CD4-positive, alpha-beta T cell (primary cell): ENCODE measurements around the gene INPP5F. TPM values are rescaled to one million over a fixed set of nuclear protein-coding genes. Genes with fewer than 3 reads are reported as not detected.

Experiments
- ATAC-seq: fragments of 200-7000 bp; cut with Tn5 transposase; one replicate; pipeline ENCODE4 v1.10.0; 2022; ENCODE audit warnings: mild to moderate bottlenecking; ENCODE audit not compliant: poor library complexity
- CTCF ChIA-PET: fragments of 350-600 bp; sonication (Branson Sonifier 250); formaldehyde crosslinking; loops from one replicate; lab custom pipeline; 2021; ENCODE audit warnings: antibody characterized with exemption, inconsistent platforms; lab: Charles Lee
- POLR2A ChIA-PET: fragments of 350-600 bp; sonication (Branson Sonifier 250); formaldehyde crosslinking; loops from one replicate; lab custom pipeline; 2021; ENCODE audit warnings: antibody characterized with exemption, inconsistent platforms; lab: Charles Lee
- DNase-seq, 14 experiments: peaks; one replicate each; pipeline ENCODE4 v3.0.0-alpha.2; 2013 to 2020; ENCODE audit warnings: mixed read lengths in 2 of 14
- H3K27ac ChIP-seq, 2 donors: one replicate each; pipeline versions ENCODE4 v1.5.1 to v1.7.0; 2013; ENCODE audit warnings: low read length in 2 of 2, low read depth in 1 of 2, mild to moderate bottlenecking in 1 of 2
- H3K27me3 ChIP-seq, 2 experiments: 1 replicate in 1 of 2; 2 replicates in 1 of 2; pipeline versions ENCODE4 v1.6.1 to v1.7.0; 2013; ENCODE audit warnings: low read length in 2 of 2, control low read depth in 1 of 2, mild to moderate bottlenecking in 1 of 2, moderate library complexity in 1 of 2; ENCODE audit not compliant: insufficient read depth in 2 of 2, control insufficient read depth in 1 of 2
- H3K36me3 ChIP-seq: one replicate; pipeline ENCODE4 v1.6.1; 2013; ENCODE audit warnings: low read length, control low read depth; ENCODE audit not compliant: insufficient read depth
- H3K4me1 ChIP-seq: one replicate; pipeline ENCODE4 v1.6.1; 2013; ENCODE audit warnings: low read length, control low read depth; ENCODE audit not compliant: insufficient read depth
- H3K4me3 ChIP-seq: one replicate; pipeline ENCODE4 v1.5.1; 2013; ENCODE audit warnings: mild to moderate bottlenecking, low read length, moderate library complexity
- H3K9me3 ChIP-seq, 2 experiments: 1 replicate in 1 of 2; 2 replicates in 1 of 2; pipeline versions ENCODE4 v1.6.1 to v1.7.0; 2013; ENCODE audit warnings: low read length in 2 of 2, mild to moderate bottlenecking in 2 of 2, control low read depth in 1 of 2, moderate library complexity in 1 of 2; ENCODE audit not compliant: control insufficient read depth in 1 of 2, insufficient read depth in 1 of 2
- H3K27ac Mint-ChIP-seq: one replicate; pipeline ENCODE4 v1.8.0; 2020; ENCODE audit warnings: mixed read lengths
- H3K27me3 Mint-ChIP-seq: one replicate; pipeline ENCODE4 v1.8.0; 2021; ENCODE audit warnings: mixed read lengths
- H3K36me3 Mint-ChIP-seq: one replicate; pipeline ENCODE4 v1.8.0; 2021; ENCODE audit warnings: low read depth, mixed read lengths
- H3K4me1 Mint-ChIP-seq: one replicate; pipeline ENCODE4 v1.8.0; 2021; ENCODE audit warnings: low read depth, mixed read lengths
- H3K4me3 Mint-ChIP-seq: one replicate; pipeline ENCODE4 v1.8.0; 2020; ENCODE audit warnings: mild to moderate bottlenecking, mixed read lengths
- H3K9me3 Mint-ChIP-seq: one replicate; pipeline ENCODE4 v1.8.0; 2020; ENCODE audit warnings: mixed read lengths
- intact Hi-C, 2 experiments: fragments of 100-400 bp; cut with DNase I in 1 of 2; cut with micrococcal nuclease in 1 of 2; formaldehyde crosslinking; loops; one replicate each; pipeline versions ENCODE4 v1.15.1 to v1.9.0; 2023 to 2025; cut with DNase I, micrococcal nuclease
- total RNA-seq, 174 experiments: library from RNA in 2 of 174; stranded (reverse) in 2 of 174; gene quantifications; one replicate each; pipeline ENCODE4 v1.2.3 and lab custom pipeline; 2021 to 2026
- TF ChIP-seq, protein P1 (sequence below): fragments of 200-600 bp; IDR thresholded peaks from one replicate; pipeline ENCODE4 v1.8.0; 2022; ENCODE audit warnings: antibody characterized with exemption, mild to moderate bottlenecking

INPP5F gene
- total RNA-seq, 2 experiments from 2014 or later, result 6.2 to 6.4 TPM

GRCh38 chr10:119858063-119858462 lies 132.2 kb downstream of the INPP5F start:
- Mint-ChIP-seq H3K4me1 (peaks cover 37% of the 10 kb centered on the region), H3K4me3 (no peak overlapping the region), H3K27ac (no peak overlapping the region), H3K9me3 (no peaks in the 10 kb centered on the region), H3K36me3 (peaks cover 60% of the 10 kb centered on the region), H3K27me3 (no peaks in the 10 kb centered on the region)
- CTCF ChIA-PET, result interaction anchor here (3.2 kb wide), 1 partner anchor 15 kb away, joined by 18 read pairs; the partner anchor contains the start of gene MCMBP
- H3K9me3 ChIP-seq, result no peaks in the 10 kb centered on the region
- TF ChIP-seq, protein P1, sequence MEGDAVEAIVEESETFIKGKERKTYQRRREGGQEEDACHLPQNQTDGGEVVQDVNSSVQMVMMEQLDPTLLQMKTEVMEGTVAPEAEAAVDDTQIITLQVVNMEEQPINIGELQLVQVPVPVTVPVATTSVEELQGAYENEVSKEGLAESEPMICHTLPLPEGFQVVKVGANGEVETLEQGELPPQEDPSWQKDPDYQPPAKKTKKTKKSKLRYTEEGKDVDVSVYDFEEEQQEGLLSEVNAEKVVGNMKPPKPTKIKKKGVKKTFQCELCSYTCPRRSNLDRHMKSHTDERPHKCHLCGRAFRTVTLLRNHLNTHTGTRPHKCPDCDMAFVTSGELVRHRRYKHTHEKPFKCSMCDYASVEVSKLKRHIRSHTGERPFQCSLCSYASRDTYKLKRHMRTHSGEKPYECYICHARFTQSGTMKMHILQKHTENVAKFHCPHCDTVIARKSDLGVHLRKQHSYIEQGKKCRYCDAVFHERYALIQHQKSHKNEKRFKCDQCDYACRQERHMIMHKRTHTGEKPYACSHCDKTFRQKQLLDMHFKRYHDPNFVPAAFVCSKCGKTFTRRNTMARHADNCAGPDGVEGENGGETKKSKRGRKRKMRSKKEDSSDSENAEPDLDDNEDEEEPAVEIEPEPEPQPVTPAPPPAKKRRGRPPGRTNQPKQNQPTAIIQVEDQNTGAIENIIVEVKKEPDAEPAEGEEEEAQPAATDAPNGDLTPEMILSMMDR, result no peak
- no peaks in the 10 kb centered on the region for H3K27me3 ChIP-seq
- intact Hi-C loops, result loop anchor here in 1 of 2 experiments (10.0 kb wide), 1 partner anchor 653 kb away; the partner anchor contains the start of gene GRK5
- POLR2A ChIA-PET, result interaction anchor here (5.4 kb wide), 1 partner anchor 14 kb away, joined by 34 read pairs; the partner anchor contains the start of gene MCMBP
- H3K4me1 ChIP-seq, result peaks cover 4% of the 10 kb centered on the region
- ATAC-seq (no peak), DNase-seq (no peak)
- H3K4me3 ChIP-seq, result no peak overlapping the region
- peaks cover 45% of the 10 kb centered on the region for H3K36me3 ChIP-seq
- H3K27ac ChIP-seq, result no peak overlapping the region

GRCh38 chr10:119859420-119860258 lies 133.8 kb downstream of the INPP5F start:
- Histone ChIP-seq H3K27ac (no peak overlapping the region), H3K4me3 (no peak overlapping the region), H3K27me3 (no peaks in the 10 kb centered on the region), H3K9me3 (no peaks in the 10 kb centered on the region), H3K4me1 (peaks cover 4% of the 10 kb centered on the region), H3K36me3 (peaks cover 30% of the 10 kb centered on the region)
- peaks cover 60% of the 10 kb centered on the region for H3K36me3 Mint-ChIP-seq
- H3K4me3 Mint-ChIP-seq, result no peak overlapping the region
- intact Hi-C loops, result loop anchor here (1.0 to 10.0 kb wide), 5 partner anchors 109 to 655 kb away; partner anchors contain the start of gene GRK5 (in 1 of the 2)
- no peaks in the 10 kb centered on the region for H3K27me3 Mint-ChIP-seq
- peaks cover 46% of the 10 kb centered on the region for H3K4me1 Mint-ChIP-seq
- peak overlapping the region; percentile 4 for H3K27ac Mint-ChIP-seq
- ChIA-PET POLR2A (interaction anchor here (0.7 to 5.4 kb wide), 6 partner anchors 10 to 680 kb away, joined by 3 to 34 read pairs (median 3); partner anchors contain the start of genes MCMBP and RGS10), CTCF (interaction anchor here (0.8 to 3.2 kb wide), 11 partner anchors 8 to 252 kb away, joined by 3 to 18 read pairs (median 4); partner anchors contain the start of genes INPP5F, MCMBP and SEC23IP)
- DNase-seq (peak in 3 of 14 experiments; percentile 65 to 73 (median 72)), ATAC-seq (peak; percentile 60)
- TF ChIP-seq, protein P1, result peak; percentile 88
- H3K9me3 Mint-ChIP-seq, result no peaks in the 10 kb centered on the region

DNA sequence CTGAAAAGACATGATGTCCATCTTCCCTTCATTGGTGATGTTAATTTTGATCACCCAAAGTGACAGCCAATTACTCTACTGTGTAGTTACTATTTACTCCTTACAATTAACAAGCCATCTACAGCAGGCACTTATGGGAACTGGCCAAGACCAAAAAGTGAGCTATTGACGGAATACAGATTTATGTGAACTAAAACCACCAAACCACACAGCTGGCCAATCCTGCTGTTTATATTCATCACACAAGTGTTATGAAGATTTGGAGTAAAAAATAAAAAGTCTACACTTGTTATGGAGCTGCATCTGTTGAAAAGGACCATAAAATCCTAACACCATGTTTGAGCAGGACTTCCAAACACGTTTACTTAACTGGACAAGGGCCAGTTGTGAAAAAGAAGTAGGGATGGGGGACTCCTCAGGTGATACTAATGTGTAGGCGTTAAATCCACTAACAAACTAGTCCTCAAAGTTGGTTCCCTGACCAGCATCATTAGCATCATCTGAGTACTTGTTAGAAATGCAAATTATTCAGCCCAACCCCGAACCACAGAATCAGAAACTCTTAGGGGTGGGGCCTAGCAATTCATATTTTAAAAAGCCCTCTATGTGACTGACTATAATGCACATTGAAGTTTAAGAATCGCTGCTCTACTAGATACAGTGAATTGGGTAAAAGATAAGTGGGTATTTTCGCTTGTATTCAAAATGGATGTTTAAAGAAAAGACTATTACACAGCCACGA lies 135.2 kb downstream of the INPP5F start:
- H3K27ac Mint-ChIP-seq, result peak overlapping the region; percentile 4
- ChIA-PET POLR2A (interaction anchor here (0.6 to 5.4 kb wide), 2 partner anchors 12 to 167 kb away, joined by 3 to 34 read pairs; partner anchors contain the start of gene MCMBP), CTCF (interaction anchor here (2.8 to 3.2 kb wide), 2 partner anchors 12 to 110 kb away, joined by 13 to 18 read pairs; partner anchors contain the start of gene MCMBP)
- ATAC-seq (no peak), DNase-seq (no peak)
- peaks cover 10% of the 10 kb centered on the region for H3K4me1 ChIP-seq
- no peaks in the 10 kb centered on the region for H3K27me3 Mint-ChIP-seq
- no peaks in the 10 kb centered on the region for H3K9me3 Mint-ChIP-seq
- no peaks in the 10 kb centered on the region for H3K9me3 ChIP-seq
- TF ChIP-seq, protein P1, result no peak
- peaks cover 58% of the 10 kb centered on the region for H3K4me1 Mint-ChIP-seq
- H3K4me3 ChIP-seq, result no peak overlapping the region
- no peak overlapping the region for H3K4me3 Mint-ChIP-seq
- peaks cover 56% of the 10 kb centered on the region for H3K36me3 Mint-ChIP-seq
- H3K36me3 ChIP-seq, result peaks cover 24% of the 10 kb centered on the region
- intact Hi-C loops, result loop anchor here in 1 of 2 experiments (2.0 kb wide), 1 partner anchor 110 kb away; no protein-coding TSS in a partner anchor
- no peak overlapping the region for H3K27ac ChIP-seq
- H3K27me3 ChIP-seq, result no peaks in the 10 kb centered on the region
